GM21515 (cell line): ENCODE data around the gene ARL5B.

Source experiments
- ATAC-seq: cut with Tn5 transposase; IDR thresholded peaks from one replicate; pipeline ENCODE4 v1.9.1; 2021; ENCODE audit not compliant: unreplicated experiment

Gene ARL5B

DNA sequence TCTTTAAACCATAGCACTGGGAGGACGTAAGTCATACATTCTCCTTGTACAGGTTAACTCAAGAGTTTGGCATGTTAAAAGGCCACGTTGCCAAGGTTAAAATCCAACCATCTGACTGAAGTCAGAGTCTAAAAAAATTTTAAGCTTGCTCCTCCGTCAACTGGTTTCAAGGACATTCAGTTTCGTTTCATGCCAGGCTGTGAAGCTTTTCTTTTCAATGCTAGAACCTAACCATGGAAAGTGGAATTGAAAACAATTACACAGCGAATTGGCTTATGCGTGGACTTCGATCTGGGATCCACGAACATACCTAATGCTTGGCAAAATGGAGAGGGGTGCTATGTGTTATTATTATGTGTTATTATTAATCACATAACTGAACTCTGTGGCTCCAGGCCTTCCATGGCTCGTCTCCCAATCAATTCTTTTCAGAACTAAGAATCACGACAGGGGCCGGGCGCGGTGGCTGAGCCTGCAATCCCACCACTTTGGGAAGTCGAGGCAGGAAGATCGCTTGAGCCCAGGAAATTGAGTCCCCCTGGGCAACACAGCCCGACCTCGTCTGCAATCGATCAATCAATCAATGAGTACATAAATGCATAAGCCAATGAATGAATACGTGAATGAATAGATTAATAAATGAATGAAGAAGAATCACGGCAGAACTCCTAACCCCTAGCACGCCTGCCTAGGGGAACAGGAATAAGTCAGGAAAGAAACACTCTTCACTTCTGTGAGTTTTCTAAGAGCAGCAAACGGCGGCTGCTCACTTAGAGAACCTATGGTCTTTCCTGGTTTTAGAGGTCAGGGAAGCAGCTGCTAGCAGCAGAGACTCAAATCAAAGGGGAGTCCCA, 733 bp upstream of the ARL5B start:
- ATAC-seq, result peak; percentile 8

DNA sequence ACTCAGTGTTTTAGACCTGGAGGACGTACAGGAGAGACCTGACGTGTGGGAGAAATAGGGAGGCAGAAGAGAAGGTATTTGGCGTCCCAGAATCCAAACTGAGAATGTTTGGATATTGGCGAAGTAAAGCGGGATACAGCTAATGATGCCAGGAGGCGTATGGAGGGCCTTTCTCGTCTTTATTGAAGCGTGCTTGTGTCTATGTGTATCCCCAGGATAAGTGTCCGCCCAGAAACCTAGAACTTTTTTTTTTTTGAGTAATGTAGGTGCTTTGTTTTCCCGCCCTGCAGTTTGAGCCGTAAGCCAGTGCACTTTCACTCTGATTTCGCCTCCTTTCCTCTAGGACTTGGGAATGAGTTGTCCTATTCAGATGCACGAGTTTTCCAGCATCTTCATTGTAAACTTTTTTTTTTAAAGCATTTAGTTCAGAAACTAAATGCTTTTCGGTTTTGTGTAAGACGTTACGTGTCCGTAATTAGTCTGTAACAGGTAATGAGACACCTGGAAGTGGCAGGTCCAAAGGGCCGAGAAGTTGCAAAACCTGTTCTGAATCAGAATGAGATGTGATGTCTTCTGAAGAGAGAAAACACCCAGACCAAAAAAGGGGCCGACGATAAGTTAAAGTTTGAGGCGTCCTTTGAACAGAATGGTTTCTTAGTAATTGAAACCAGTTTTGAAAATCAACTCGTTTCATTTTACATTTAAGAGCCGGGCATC, 746 bp downstream of the ARL5B start:
- peak; percentile 26 for ATAC-seq

DNA sequence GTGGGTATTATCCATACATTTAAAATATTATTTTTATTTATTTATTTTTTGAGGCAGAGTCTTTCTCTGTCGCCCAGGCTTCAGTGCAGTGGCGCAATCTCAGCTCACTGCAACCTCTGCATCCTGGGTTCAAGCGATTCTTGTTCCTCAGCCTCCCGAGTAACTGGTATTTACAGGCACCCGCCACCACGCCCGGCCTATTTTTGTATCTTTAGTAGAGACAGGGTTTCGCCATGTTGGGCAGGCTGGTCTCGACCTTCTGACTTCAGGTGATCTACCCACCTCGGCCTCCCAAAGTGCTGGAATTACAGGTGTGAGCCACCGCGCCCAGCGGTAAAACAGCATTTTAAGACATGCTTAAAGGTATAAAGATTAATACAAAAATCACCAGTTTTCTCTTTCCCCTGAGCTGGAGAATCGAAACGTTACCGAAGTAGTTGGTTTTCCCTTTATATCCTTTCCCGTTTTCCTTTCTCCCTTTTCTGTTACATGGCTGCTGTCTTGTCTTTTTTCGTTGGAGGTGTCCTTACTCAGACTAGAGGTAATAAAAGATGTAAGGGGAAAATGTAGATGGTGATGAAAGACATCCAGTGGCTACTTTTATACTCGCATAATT, 1.7 kb downstream of the ARL5B start:
- no peak for ATAC-seq

DNA sequence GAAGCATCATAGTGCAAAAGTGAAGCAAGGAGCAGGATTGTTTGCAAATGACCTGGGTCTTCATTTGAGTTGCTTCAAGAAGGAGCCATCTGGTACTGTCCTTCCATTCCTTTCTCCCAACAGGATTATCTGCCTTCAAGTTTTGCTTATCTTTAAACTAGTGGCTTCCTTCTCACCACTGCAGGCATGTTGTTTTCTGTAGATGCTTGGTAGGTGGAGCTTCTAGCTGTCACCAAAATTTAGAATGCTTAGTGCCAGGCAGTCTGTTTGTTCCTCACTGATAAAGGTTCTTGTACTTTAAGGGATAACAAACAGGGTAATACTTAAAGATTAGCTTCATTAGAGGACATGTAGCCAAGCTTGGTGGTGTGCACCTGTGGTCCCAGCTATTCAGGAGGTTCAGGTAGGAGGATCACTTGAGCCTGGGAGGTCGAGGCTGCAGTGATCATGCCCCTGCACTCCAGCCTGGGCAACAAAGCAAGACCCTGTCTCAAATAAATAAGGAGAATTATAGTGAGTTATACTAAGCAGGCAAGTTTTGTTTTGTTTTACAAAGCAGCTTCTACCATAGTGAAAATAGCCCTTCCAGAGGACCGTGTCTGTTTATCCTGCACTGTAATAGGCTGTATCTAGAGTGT, 5.7 kb downstream of the ARL5B start:
- no peak for ATAC-seq

DNA sequence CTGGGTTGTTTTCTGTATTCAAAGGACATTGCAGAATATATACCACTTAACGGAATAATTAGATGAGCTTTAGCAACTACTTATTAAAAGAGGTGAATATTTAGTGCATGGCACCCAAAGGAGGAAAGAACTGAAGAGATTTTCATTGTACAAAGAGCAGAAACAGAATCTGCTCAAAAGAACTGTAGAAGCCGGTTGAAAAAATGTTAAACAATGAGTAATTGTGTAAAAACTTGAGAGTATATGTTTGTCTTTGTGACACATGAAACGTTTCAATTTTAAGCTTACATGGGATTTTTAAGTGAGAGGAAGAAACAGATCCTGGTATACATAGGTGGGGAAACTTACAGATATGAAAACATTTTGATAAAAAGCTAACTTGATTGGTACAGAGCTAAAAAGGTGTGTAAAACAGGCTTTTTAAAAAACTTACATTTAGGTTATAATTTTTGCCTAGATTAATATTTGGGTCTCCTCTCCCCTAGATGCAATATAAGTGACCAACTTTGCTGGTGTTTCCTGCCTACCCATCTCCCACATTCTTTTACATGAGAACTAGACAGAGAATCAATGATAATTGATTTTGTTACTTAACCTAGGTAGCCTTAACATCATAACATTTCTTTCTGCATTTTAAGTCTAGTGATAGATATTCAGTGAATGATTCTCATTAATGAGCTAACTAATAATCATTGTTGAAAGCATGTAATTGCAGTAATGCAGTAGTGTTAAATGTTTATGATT, 6.8 kb downstream of the ARL5B start:
- ATAC-seq, result no peak

DNA sequence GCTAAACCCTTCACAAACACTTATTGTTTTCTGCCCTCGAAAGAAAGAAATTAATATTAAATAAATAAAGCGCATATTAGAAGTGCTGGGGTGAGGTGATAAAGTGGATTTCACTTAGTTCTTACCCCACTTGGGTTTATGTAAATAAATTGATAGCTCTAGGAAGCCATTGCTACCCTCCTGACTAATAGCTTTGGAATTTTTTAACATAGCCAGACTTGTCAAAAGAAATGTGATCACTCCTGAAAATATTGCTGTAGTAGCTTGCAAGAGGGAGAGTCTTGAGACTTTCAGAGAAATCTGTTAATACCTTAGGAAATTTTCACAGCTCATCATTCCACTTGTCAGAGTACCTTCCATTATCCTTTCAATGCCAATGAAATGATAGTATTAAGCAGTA, 7.6 kb downstream of the ARL5B start:
- ATAC-seq, result no peak

DNA sequence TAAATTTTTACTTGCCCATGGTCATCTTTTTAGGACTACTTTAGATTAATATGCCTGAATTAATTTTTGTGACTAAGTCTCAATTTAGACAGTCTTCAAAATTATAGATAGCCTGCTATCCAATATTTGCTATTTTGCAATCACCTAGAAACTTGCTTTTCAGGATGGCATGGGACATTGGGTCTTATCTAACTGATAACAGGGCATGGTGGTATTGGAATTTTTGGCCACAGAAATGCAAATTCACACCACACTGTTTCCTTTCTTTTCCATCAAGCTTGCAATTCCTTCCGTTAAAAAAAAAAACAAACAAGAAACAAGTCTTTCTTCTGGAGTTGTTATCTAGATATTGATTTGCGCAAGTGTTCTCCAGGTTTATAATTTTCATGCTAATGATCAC, 8.8 kb downstream of the ARL5B start:
- no peak for ATAC-seq

DNA sequence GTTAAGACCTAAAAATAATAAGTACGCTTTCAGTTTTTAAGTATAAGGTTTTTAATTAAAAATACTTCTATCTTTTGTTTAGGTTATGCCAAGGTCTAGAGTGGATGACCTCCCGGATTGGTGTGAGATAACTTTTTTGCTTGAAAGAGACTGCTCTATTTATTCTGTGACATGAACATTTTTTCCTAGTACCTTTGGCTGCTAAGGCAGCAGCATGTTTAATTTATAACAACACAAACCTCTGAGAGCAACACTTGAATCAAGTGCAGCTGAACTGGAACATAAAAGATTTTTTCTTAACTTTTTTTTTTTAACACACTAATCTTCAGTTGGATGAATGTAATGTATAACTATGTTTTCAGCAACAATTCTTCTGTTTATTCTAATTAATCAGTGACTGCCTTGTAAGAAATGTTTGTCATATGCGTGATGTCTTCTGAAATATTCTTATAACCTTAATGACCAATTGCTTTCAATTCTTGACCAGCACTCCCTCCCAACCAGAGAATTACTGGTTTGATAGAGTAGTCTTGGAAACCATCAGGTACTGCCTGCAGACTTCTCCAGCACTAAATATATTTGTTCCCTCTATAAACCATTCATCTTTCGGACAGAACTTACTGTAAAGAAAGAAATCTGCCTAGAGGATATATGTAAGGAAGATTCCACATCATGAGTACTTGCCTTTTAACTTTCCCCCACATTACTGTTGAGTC, 16.0 kb downstream of the ARL5B start:
- ATAC-seq, result no peak

DNA sequence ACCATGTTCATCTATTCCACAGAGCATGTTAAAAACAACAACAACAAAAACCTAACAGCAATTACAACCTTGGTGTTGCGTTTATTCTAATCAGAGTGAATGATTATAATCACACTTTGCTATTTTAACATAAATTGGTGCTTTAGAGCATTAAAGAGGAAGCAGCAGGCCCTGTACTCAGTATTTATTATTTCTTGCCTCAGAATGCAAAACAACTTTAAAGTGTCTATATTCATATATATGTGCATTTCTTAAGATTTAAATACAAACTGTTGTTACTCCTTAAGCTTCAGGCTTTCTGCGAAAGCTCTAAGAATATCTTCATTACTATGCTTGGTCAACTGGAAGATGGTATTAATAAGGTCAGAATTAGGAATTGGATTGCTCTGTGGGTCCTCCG, 21.5 kb downstream of the ARL5B start:
- ATAC-seq, result no peak

DNA sequence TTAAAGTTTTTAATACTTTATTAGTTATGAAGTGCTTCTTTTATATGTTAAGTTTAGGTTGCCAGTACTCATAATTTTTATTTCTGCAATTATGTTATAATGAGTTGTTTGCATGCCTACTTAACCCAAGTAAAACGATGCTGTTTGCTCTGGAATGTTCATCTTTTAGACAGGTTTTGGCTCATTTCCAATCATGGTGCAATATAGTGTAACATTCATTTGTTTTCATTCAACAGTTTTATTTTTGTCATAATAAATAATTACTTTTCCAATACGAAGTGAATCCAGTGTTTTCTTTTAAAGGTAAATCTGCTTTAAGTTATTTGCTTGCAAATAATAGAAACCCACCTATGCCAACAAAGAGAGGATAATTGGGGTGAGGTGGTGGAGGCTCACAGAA, 22.1 kb downstream of the ARL5B start:
- ATAC-seq, result no peak

DNA sequence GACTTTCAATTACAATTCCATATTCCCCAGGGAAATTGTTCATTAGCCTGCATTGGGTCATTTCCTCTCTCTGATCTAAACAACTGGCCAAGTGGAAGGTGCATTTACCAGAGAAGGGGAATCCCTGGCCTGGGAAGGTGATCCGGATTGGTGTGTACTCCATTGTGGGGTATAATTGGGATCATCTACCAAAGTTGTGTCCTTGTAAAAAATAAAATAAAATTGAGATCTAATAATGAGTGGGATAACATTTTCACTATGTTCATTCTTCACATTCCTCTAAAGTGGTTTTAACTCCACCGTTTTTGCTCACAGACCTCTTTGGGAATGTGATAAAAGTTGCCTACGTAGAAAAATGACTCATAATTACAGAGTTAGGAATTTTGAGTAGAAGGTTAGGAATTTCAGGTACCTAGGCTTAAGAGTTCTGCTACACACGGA, 22.8 kb downstream of the ARL5B start:
- ATAC-seq, result no peak

DNA sequence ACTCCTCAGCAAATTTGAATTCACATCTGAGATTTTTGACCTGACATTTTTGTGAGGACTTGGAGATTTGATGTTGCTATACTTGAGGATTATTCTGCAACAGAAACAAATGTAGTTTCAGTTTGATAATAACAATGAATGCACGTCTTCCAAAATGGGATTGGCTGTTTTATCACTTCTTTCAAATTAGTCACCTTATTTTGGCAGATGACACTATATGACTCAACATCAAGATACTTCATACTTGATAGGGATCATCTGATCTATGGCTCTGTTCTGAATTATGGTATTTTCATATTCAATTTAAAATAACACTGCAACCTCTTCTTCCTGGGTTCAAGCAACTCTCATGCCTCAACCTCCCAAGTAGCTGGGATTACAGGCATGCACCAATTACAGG, 24.2 kb downstream of the ARL5B start:
- ATAC-seq, result no peak

DNA sequence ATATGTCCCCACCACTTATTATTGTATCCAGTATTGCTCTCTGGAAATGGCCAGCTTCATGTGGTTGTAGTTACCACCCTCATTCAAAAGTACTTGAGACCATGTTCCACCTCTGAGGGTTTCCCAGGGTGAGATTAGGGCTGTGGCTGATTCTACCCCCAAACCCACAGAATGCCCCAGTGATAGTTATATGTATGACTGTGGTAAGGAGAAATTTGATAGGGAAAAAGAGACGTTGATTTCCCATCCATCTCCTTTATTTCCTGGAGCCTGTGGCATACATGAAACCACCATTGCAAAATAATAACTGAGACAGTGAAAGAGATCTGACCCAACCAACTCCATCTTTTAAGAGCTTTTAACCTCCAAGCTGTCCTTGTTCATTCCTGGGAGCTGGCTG, 25.2 kb downstream of the ARL5B start:
- ATAC-seq, result no peak

DNA sequence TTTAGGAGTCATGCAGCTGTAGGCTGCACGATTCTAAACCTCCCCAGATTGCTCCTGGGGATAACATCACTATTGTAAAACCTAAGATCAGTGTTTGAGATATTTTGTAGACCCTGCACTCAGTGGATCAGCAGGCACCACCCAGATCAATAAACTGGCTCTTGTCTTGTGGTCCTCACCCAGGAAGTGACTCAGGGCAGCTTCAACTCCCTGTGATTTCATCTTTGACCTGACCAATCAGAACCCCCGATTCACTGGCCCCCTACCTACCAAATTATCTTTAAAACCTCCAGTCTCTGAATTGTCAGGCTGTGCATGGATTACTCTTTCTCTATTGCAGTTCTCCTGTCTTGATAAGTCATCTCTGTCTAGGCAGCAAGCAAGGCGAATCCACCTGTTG, 25.7 kb downstream of the ARL5B start:
- ATAC-seq, result no peak

DNA sequence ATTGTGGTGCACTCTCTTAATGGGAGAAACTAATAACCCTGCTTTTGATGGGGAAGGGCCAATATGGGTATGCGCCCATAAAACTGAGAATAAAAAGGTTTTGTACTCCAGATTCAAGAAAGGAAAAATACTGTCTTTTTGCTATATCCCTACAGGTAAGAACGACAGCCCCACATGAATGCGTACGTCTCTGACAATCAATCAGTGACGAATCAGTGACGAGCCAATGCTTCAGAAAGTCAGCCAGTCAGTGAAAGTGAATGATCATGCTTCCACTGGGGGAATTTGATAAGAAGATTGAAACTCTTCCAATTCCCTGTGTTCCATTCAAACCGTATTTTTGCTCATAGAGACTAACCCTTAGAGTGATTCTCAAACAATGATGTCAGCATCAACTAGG, 26.3 kb downstream of the ARL5B start:
- no peak for ATAC-seq

DNA sequence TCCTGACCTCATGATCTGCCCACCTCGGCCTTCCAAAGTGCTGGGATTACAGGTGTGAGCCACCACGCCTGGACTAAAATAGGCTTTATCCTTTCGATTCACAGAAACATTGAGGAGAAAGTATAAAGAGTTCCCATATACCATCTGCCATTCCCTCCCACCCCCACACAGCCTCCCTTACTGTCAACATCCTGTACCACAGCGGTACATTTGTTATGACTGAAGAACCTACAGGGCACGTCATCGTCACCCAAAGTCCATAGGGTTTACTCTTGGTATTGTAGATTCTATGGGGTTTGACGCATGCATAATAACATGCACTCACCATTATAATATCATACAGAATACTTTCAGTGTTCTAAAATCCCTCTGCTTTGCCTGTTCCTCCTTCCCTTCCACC, 28.0 kb downstream of the ARL5B start:
- no peak for ATAC-seq

DNA sequence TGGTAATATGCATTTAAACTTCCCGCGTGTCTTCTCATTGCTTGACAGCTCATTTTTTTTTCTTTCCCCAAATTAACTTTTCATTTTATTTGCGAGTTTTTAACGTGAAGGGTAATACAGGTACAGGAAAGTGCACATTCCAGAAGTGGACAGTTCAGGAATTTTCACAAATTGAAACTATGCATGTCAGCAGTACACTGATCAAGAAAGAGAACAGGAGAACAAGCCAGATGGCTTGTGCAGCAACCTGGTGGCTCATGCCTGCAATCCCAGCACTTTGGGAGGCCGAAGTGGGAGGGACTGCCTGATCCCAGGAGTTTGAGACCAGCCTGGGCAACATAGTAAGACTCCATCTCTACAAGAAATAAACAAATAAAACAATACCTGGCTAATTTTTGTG, 28.5 kb downstream of the ARL5B start:
- ATAC-seq, result no peak

DNA sequence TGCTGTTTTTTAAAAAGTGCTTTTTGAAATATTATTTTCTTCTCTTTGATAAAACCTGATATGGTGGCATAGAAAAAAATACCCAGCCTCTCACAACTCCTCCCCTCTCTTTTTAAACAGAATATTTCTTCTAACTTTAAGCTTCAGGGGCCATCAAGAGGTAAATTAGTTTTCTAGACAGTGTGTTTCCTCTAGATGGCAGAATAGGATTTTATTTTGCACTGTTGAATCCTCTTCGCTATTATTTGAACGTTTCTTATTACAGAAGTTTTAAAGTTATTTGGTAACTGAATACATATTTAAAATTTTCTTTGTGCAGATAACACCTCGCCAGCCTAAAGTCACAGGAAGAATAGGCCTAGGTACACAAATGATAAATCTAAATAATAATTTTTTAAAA, 30.3 kb downstream of the ARL5B start:
- no peak for ATAC-seq

DNA sequence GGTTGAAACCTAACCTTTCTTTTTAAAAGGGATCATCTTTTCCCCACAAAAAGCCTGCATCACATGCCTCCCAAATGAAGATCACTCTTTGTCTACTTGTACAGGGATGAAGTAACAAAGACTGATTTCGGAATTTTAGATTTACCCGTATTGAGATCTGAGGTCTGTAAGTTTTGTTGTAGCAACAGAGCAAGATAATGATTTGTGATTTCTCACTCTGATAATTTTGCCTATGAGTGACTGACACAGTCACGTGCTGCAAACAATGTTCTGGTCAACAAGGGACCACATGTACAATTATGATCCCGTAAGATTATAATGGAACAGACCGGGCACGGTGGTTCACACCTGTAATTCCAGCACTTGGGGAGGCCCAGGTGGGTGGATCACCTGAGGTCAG, 31.3 kb downstream of the ARL5B start:
- ATAC-seq, result no peak
